GM12892 (cell line): ENCODE measurements around the gene RAVER1.

Experiments
- POLR2A ChIP-seq: IDR thresholded peaks from 2 replicates; pipeline ENCODE4 v1.6.1; 2011; ENCODE audit warnings: low read depth, low read length, control low read depth
- POLR2AphosphoS5 ChIP-seq: IDR thresholded peaks from 2 replicates; pipeline ENCODE4 v1.6.1; 2011; ENCODE audit warnings: low read depth, low read length, control low read depth
- TAF1 ChIP-seq: IDR thresholded peaks from 2 replicates; pipeline ENCODE4 v1.6.1; 2011; ENCODE audit warnings: low read depth, mild to moderate bottlenecking, control low read depth, low read length, borderline replicate concordance

DNA sequence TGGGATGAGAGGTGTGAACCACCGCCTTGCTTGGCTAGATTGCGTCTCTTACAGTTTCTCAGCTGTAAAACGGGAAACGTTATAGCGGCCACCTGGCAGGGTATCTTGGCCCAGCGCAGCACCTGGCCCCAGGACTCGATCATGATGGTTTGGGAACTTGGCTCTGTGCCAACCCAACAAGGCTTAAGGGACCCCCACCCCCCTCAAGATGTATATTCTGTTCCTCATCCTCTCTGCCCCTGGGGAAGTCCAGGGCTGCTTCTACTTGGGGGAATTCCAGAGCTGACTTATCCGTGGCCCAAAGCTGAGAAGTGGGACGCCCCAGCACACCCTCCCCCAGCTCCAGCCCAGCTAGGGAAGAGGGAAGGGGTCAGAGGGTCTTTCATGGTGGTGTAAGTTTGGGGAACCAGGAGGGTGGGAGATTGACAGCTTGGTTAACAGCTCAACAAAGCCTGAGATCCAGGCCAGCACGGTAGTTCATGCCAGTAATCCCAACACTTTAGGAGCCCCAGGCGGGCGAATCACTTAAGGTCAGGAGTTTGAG lies 61.7 kb downstream of the RAVER1 start:
- TF ChIP-seq POLR2A (0 out of 2 replicates have a peak, but pooled peaks have one; percentile 37), POLR2AphosphoS5 (peak; percentile 55; the same call in 1 of the 2 replicates), TAF1 (peak; percentile 42; the same call in 1 of the 2 replicates)
